Measurements from ENCODE around the gene IDH1. TPM values are rescaled to one million over a fixed set of nuclear protein-coding genes. Genes with fewer than 3 reads are reported as not detected.

IDH1 gene
- total and polyA plus RNA-seq, 2 donors (not counting 1 experiment from before 2014, with no cell fraction given): 13.9 to 41.4 TPM

- no peak overlapping the region for H3K4me3 ChIP-seq (ENCODE audit: control extremely low read depth in 1 of 5, extremely low read depth in 1 of 5, insufficient read depth in 1 of 5, low read depth in 2 of 5, low read length in 4 of 5)
- no peak overlapping the region for H3K4me2 ChIP-seq (replicated peaks; ENCODE audit: low read depth, low read length, poor library complexity, severe bottlenecking)
- no peaks in the 10 kb centered on the region for H3K27me3 ChIP-seq (replicated peaks in 1 of 4; ENCODE audit: control extremely low read depth in 1 of 4, control insufficient read depth in 3 of 4, insufficient read depth in 4 of 4, low read length in 3 of 4)
- H3K36me3 ChIP-seq (replicated peaks in 1 of 2; ENCODE audit: control extremely low read depth in 1 of 2, control insufficient read depth in 1 of 2, extremely low read depth in 1 of 2, insufficient read depth in 2 of 2, low read length in 1 of 2): peaks cover 19 to 75% of the 10 kb centered on the region in 2 experiments
- H3K79me2 ChIP-seq (ENCODE audit: control insufficient read depth, insufficient read depth, low read length): peaks cover 4% of the 10 kb centered on the region
- H3K27ac Mint-ChIP-seq: no peak overlapping the region
- no peak for TF ChIP-seq EZH2 (IDR thresholded peaks at IDR 0.05; ENCODE audit: borderline replicate concordance, insufficient read depth, low read depth, low read length, poor library complexity, severe bottlenecking)
- TF ChIP-seq CTCF (IDR thresholded peaks at IDR 0.05): no peak
- ChIA-PET POLR2A (no interaction called here), CTCF (no interaction called here)
- H3K9ac ChIP-seq (ENCODE audit: low read length): no peak overlapping the region
- H4K20me1 ChIP-seq (ENCODE audit: control insufficient read depth, insufficient read depth, low read length, poor library complexity, severe bottlenecking): no peaks in the 10 kb centered on the region
- no peaks in the 10 kb centered on the region for H3K4me1 ChIP-seq (ENCODE audit: control insufficient read depth in 2 of 2, insufficient read depth in 2 of 2, low read length in 2 of 2)
- H3K9me3 Mint-ChIP-seq (ENCODE audit: insufficient read depth): no peaks in the 10 kb centered on the region
- H3K27me3 Mint-ChIP-seq: no peaks in the 10 kb centered on the region
- H3K4me1 Mint-ChIP-seq: no peaks in the 10 kb centered on the region
- no peak for DNase-seq
- no peak overlapping the region for H3K4me3 Mint-ChIP-seq
- no peak overlapping the region for H3K27ac ChIP-seq (ENCODE audit: low read length in 2 of 2)
- intact Hi-C loops (cut with micrococcal nuclease): no loop called here
- ATAC-seq (ENCODE audit: low read depth): no peak
- no peaks in the 10 kb centered on the region for H3K9me3 ChIP-seq (ENCODE audit: control extremely low read depth in 1 of 3, control insufficient read depth in 2 of 3, insufficient read depth in 1 of 3, low read length in 2 of 3)
- H2AFZ ChIP-seq (ENCODE audit: insufficient read depth, low read depth, low read length, poor library complexity, severe bottlenecking): no peak overlapping the region
Observed at GRCh38 chr2:208244422-208244821, 10.4 kb downstream of the IDH1 start.

- Mint-ChIP-seq H3K4me3 (no peak overlapping the region), H3K9me3 (ENCODE audit: insufficient read depth) (no peaks in the 10 kb centered on the region), H3K27ac (no peak overlapping the region), H3K27me3 (no peaks in the 10 kb centered on the region), H3K4me1 (no peaks in the 10 kb centered on the region)
- Histone ChIP-seq H3K27ac (ENCODE audit: low read length in 2 of 2) (no peak overlapping the region), H4K20me1 (ENCODE audit: control insufficient read depth, insufficient read depth, low read length, poor library complexity, severe bottlenecking) (no peaks in the 10 kb centered on the region), H3K27me3 (replicated peaks in 1 of 4; ENCODE audit: control extremely low read depth in 1 of 4, control insufficient read depth in 3 of 4, insufficient read depth in 4 of 4, low read length in 3 of 4) (no peaks in the 10 kb centered on the region), H3K9ac (ENCODE audit: low read length) (no peak overlapping the region), H2AFZ (ENCODE audit: insufficient read depth, low read depth, low read length, poor library complexity, severe bottlenecking) (no peak overlapping the region), H3K4me3 (ENCODE audit: control extremely low read depth in 1 of 5, extremely low read depth in 1 of 5, insufficient read depth in 1 of 5, low read depth in 2 of 5, low read length in 4 of 5) (no peak overlapping the region), H3K79me2 (ENCODE audit: control insufficient read depth, insufficient read depth, low read length) (no peaks in the 10 kb centered on the region), H3K4me2 (replicated peaks; ENCODE audit: low read depth, low read length, poor library complexity, severe bottlenecking) (no peak overlapping the region), H3K9me3 (ENCODE audit: control extremely low read depth in 1 of 3, control insufficient read depth in 2 of 3, insufficient read depth in 1 of 3, low read length in 2 of 3) (no peaks in the 10 kb centered on the region), H3K36me3 (replicated peaks in 1 of 2; ENCODE audit: control extremely low read depth in 1 of 2, control insufficient read depth in 1 of 2, extremely low read depth in 1 of 2, insufficient read depth in 2 of 2, low read length in 1 of 2) (peaks cover 14 to 70% of the 10 kb centered on the region in 2 experiments), H3K4me1 (ENCODE audit: control insufficient read depth in 2 of 2, insufficient read depth in 2 of 2, low read length in 2 of 2) (no peaks in the 10 kb centered on the region)
- intact Hi-C loops (cut with micrococcal nuclease): no loop called here
- TF ChIP-seq CTCF (IDR thresholded peaks at IDR 0.05) (no peak), EZH2 (IDR thresholded peaks at IDR 0.05; ENCODE audit: borderline replicate concordance, insufficient read depth, low read depth, low read length, poor library complexity, severe bottlenecking) (no peak)
- ChIA-PET CTCF (interaction anchor here (0.5 to 0.7 kb wide), 2 partner anchors 24 to 36 kb away, joined by 4 read pairs; no protein-coding TSS in a partner anchor), POLR2A (interaction anchor here (0.6 kb wide), 1 partner anchor 29 kb away, joined by 3 read pairs; no protein-coding TSS in a partner anchor)
- no CpG with 5 or more reads among the region's 3 CpGs for WGBS (ENCODE audit: insufficient coverage)
- ATAC-seq (ENCODE audit: low read depth): no peak
- DNase-seq: no peak
Observed at GRCh38 chr2:208240619-208241209, 14.2 kb downstream of the IDH1 start.

All from B cell (primary cell).